OCI-M2 (cell line): ENCODE data around the gene LMNTD2.

Experiments used
- DNase-seq: peaks from one replicate; lab custom pipeline; 2025; ENCODE audit not compliant: unreplicated experiment; lab: John Stamatoyannopoulos, UW

LMNTD2 gene

GRCh38 chr11:567629-568292 lies 7.2 kb upstream of the LMNTD2 start:
- no peak for DNase-seq

- DNase-seq, result no peak
Measured at GRCh38 chr11:567011-567628, 6.6 kb upstream of the LMNTD2 start.

- no peak for DNase-seq
Measured at GRCh38 chr11:565921-566509, 5.5 kb upstream of the LMNTD2 start.

- no peak for DNase-seq
Measured at GRCh38 chr11:563812-564578, 3.5 kb upstream of the LMNTD2 start.

GRCh38 chr11:563066-563811 lies 2.7 kb upstream of the LMNTD2 start:
- DNase-seq, result no peak

GRCh38 chr11:562046-562645 lies 1.6 kb upstream of the LMNTD2 start:
- DNase-seq, result no peak

- no peak for DNase-seq
Measured at GRCh38 chr11:561148-562003, 838 bp upstream of the LMNTD2 start.

- no peak for DNase-seq
Measured at GRCh38 chr11:559712-560304, 730 bp downstream of the LMNTD2 start.

- DNase-seq, result no peak
Measured at GRCh38 chr11:559020-559620, 1.4 kb downstream of the LMNTD2 start.

- DNase-seq, result no peak
Measured at GRCh38 chr11:558503-558902, 2.0 kb downstream of the LMNTD2 start.

GRCh38 chr11:557328-558132 lies 3.0 kb downstream of the LMNTD2 start:
- no peak for DNase-seq

GRCh38 chr11:556662-557256 lies 3.8 kb downstream of the LMNTD2 start:
- DNase-seq, result no peak

- no peak for DNase-seq
Measured at GRCh38 chr11:555780-556661, 4.5 kb downstream of the LMNTD2 start.

GRCh38 chr11:555227-555779 lies 5.2 kb downstream of the LMNTD2 start:
- DNase-seq, result no peak

- DNase-seq, result no peak
Measured at GRCh38 chr11:554428-555226, 5.9 kb downstream of the LMNTD2 start.

- no peak for DNase-seq
Measured at GRCh38 chr11:553988-554340, 6.6 kb downstream of the LMNTD2 start.
